Neural cell (in vitro differentiated cells): ENCODE measurements around the gene CLPX.

Source experiments
- CTCF ChIP-seq: fragments of 450-650 bp; IDR thresholded peaks from 2 replicates; pipeline ENCODE4 v1.5.1; 2014; ENCODE audit warnings: antibody characterized with exemption, mild to moderate bottlenecking, moderate library complexity; ENCODE audit not compliant: poor library complexity, severe bottlenecking
- EP300 ChIP-seq: fragments of 450-650 bp; conservative IDR thresholded peaks from 2 replicates; pipeline ENCODE4 v1.6.1; 2014; ENCODE audit warnings: antibody characterized with exemption, mild to moderate bottlenecking, moderate library complexity; ENCODE audit not compliant: poor library complexity, severe bottlenecking
- EZH2 ChIP-seq: fragments of 200-600, 300-800 bp; shearing (Covaris generic), sonication (generic); IDR thresholded peaks from 2 replicates; pipeline ENCODE4 v1.6.1; 2014; ENCODE audit warnings: antibody characterized with exemption, low read length, borderline replicate concordance, mild to moderate bottlenecking; ENCODE audit not compliant: insufficient read depth, poor library complexity, severe bottlenecking
- MXI1 ChIP-seq: fragments of 450-650 bp; conservative IDR thresholded peaks from 2 replicates; pipeline ENCODE4 v1.6.1; 2014; ENCODE audit warnings: antibody characterized with exemption, mild to moderate bottlenecking; ENCODE audit not compliant: poor library complexity, severe bottlenecking
- POLR2AphosphoS5 ChIP-seq: IDR thresholded peaks from 2 replicates; pipeline ENCODE4 v1.6.1; 2012
- RAD21 ChIP-seq: fragments of 450-650 bp; conservative IDR thresholded peaks from 2 replicates; pipeline ENCODE4 v1.6.1; 2014; ENCODE audit warnings: antibody characterized with exemption, mild to moderate bottlenecking, moderate library complexity
- REST ChIP-seq: IDR thresholded peaks from 2 replicates; pipeline ENCODE4 v1.6.1; 2012; ENCODE audit warnings: borderline replicate concordance
- SMC3 ChIP-seq: fragments of 450-650 bp; conservative IDR thresholded peaks from 2 replicates; pipeline ENCODE4 v1.6.1; 2014; ENCODE audit warnings: antibody characterized with exemption, mild to moderate bottlenecking, moderate library complexity; ENCODE audit not compliant: poor library complexity
- TAF1 ChIP-seq: IDR thresholded peaks from 2 replicates; pipeline ENCODE4 v1.6.1; 2012; ENCODE audit warnings: low read depth

- no peak for TF ChIP-seq CTCF
- no peak for TF ChIP-seq MXI1
- TF ChIP-seq TAF1: no peak
- no peak for TF ChIP-seq EZH2
- TF ChIP-seq POLR2AphosphoS5: no peak
- no peak for TF ChIP-seq EP300
- TF ChIP-seq REST: no peak
- no peak for TF ChIP-seq SMC3
- no peak for TF ChIP-seq RAD21
These were observed 47.4 kb upstream of the CLPX start for GRCh38 chr15:65232520-65232919.
